ENCODE data around the gene MOCOS. TPM values are rescaled to one million over a fixed set of nuclear protein-coding genes. Genes with fewer than 3 reads are reported as not detected.

The MOCOS gene
- total RNA-seq, 1 donor from 2014 or later: 24.5 TPM

GRCh38 chr18:36312806-36313395 is 125.6 kb downstream of the MOCOS start:
- DNase-seq (ENCODE audit: low read depth): no peak
- H3K27me3 ChIP-seq (ENCODE audit: control insufficient read depth, insufficient read depth, low read length): no peaks in the 10 kb centered on the region
- TF ChIP-seq CTCF (IDR thresholded peaks at IDR 0.05; ENCODE audit: insufficient read depth, low read length, severe bottlenecking): no peak
- no peaks in the 10 kb centered on the region for H3K36me3 ChIP-seq (ENCODE audit: control insufficient read depth, insufficient read depth, low read length)
- H3K4me3 ChIP-seq (ENCODE audit: low read depth, low read length): no peak overlapping the region
- FAIRE-seq: no peak

- Histone ChIP-seq H3K27me3 (ENCODE audit: control insufficient read depth, insufficient read depth, low read length) (no peaks in the 10 kb centered on the region), H3K36me3 (ENCODE audit: control insufficient read depth, insufficient read depth, low read length) (no peaks in the 10 kb centered on the region), H3K4me3 (ENCODE audit: low read depth, low read length) (no peak overlapping the region)
- DNase-seq (ENCODE audit: low read depth) (peak; percentile 59), FAIRE-seq (no peak)
- TF ChIP-seq CTCF (IDR thresholded peaks at IDR 0.05; ENCODE audit: insufficient read depth, low read length, severe bottlenecking): no peak
Measured at GRCh38 chr18:36314098-36314497, 126.8 kb downstream of the MOCOS start.

- Histone ChIP-seq H3K4me3 (ENCODE audit: low read depth, low read length) (no peak overlapping the region), H3K36me3 (ENCODE audit: control insufficient read depth, insufficient read depth, low read length) (no peaks in the 10 kb centered on the region), H3K27me3 (ENCODE audit: control insufficient read depth, insufficient read depth, low read length) (no peaks in the 10 kb centered on the region)
- no peak for TF ChIP-seq CTCF (IDR thresholded peaks at IDR 0.05; ENCODE audit: insufficient read depth, low read length, severe bottlenecking)
- DNase-seq (ENCODE audit: low read depth): peak; percentile 86
- FAIRE-seq: peak; percentile 72
Measured at GRCh38 chr18:36314754-36315153, 127.5 kb downstream of the MOCOS start.

GRCh38 chr18:36315736-36316135 is 128.4 kb downstream of the MOCOS start:
- H3K27me3 ChIP-seq (ENCODE audit: control insufficient read depth, insufficient read depth, low read length): no peaks in the 10 kb centered on the region
- H3K36me3 ChIP-seq (ENCODE audit: control insufficient read depth, insufficient read depth, low read length): no peaks in the 10 kb centered on the region
- TF ChIP-seq CTCF (IDR thresholded peaks at IDR 0.05; ENCODE audit: insufficient read depth, low read length, severe bottlenecking): no peak
- peak; percentile 81 for DNase-seq (ENCODE audit: low read depth)
- no peak for FAIRE-seq
- no peak overlapping the region for H3K4me3 ChIP-seq (ENCODE audit: low read depth, low read length)

GRCh38 chr18:36316246-36316645 is 128.9 kb downstream of the MOCOS start:
- no peak for DNase-seq (ENCODE audit: low read depth)
- FAIRE-seq: no peak
- Histone ChIP-seq H3K36me3 (ENCODE audit: control insufficient read depth, insufficient read depth, low read length) (no peaks in the 10 kb centered on the region), H3K4me3 (ENCODE audit: low read depth, low read length) (no peak overlapping the region), H3K27me3 (ENCODE audit: control insufficient read depth, insufficient read depth, low read length) (no peaks in the 10 kb centered on the region)
- TF ChIP-seq CTCF (IDR thresholded peaks at IDR 0.05; ENCODE audit: insufficient read depth, low read length, severe bottlenecking): no peak

Other genes with a start within 250 kb of the MOCOS start
- 77.1 and 82.6 TPM in 2 replicates for gene RPRD1A, start 119.9 kb upstream of the MOCOS start, total RNA-seq
- 152 and 218 TPM in 2 replicates for gene SLC39A6, start 58.2 kb upstream of the MOCOS start, total RNA-seq
- 72.9 and 89.4 TPM in 2 replicates for gene ELP2, start 57.6 kb upstream of the MOCOS start, total RNA-seq
- 8.8 and 15.8 TPM in 2 replicates for gene FHOD3, start 110.2 kb downstream of the MOCOS start, total RNA-seq